Measurements from ENCODE around the gene HERC2.

DNA sequence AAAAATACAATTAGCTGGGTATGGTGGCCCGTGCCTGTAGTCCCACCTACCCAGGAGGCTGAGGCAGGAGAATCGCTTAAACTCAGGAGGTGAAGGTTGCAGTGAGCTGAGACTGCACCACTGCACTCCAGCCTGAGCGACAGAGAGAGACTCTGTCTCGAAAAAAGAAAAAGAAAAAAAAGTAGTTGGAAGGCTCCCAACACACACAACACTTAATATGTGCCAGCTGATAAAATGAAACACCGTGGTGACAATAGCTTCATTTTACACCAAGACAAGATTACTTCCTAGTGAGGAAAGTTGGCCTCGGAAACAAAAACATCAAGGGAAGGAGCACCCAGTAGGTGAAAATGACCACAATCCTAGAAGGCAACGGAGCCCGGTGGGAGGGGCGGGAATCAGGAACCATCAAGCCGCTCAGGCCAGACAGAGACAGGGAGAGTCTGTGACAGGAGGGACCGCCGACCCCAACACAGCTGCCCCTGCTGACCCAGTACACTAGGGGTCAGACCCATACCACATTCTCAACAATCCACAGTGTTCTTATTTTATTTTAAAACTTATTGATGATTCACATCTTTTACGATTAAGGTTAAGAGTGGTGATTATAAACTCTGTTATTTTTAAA lies 168.4 kb downstream of the HERC2 start:
- TF ChIP-seq POLR2A (IDR thresholded peaks at IDR 0.05): no peak
- TF ChIP-seq, protein P1, sequence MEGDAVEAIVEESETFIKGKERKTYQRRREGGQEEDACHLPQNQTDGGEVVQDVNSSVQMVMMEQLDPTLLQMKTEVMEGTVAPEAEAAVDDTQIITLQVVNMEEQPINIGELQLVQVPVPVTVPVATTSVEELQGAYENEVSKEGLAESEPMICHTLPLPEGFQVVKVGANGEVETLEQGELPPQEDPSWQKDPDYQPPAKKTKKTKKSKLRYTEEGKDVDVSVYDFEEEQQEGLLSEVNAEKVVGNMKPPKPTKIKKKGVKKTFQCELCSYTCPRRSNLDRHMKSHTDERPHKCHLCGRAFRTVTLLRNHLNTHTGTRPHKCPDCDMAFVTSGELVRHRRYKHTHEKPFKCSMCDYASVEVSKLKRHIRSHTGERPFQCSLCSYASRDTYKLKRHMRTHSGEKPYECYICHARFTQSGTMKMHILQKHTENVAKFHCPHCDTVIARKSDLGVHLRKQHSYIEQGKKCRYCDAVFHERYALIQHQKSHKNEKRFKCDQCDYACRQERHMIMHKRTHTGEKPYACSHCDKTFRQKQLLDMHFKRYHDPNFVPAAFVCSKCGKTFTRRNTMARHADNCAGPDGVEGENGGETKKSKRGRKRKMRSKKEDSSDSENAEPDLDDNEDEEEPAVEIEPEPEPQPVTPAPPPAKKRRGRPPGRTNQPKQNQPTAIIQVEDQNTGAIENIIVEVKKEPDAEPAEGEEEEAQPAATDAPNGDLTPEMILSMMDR (IDR thresholded peaks at IDR 0.05): no peak
